Stimulated activated CD4-positive, alpha-beta T cell treated with anti-CD3 and anti-CD28 coated beads, TNF-alpha, amount 100 ng/mL, for 48 hours (primary cell): Measurements from ENCODE around the gene FAM174C.

Experiments
- DNase-seq, 3 donors: peaks; one replicate each; pipeline ENCODE4 v3.0.0-alpha.2; 2020; ENCODE audit warnings: low read depth in 3 of 3

The FAM174C gene

GRCh38 chr19:1272423-1273262 lies 2.7 kb upstream of the FAM174C start:
- DNase-seq = no peak

DNA sequence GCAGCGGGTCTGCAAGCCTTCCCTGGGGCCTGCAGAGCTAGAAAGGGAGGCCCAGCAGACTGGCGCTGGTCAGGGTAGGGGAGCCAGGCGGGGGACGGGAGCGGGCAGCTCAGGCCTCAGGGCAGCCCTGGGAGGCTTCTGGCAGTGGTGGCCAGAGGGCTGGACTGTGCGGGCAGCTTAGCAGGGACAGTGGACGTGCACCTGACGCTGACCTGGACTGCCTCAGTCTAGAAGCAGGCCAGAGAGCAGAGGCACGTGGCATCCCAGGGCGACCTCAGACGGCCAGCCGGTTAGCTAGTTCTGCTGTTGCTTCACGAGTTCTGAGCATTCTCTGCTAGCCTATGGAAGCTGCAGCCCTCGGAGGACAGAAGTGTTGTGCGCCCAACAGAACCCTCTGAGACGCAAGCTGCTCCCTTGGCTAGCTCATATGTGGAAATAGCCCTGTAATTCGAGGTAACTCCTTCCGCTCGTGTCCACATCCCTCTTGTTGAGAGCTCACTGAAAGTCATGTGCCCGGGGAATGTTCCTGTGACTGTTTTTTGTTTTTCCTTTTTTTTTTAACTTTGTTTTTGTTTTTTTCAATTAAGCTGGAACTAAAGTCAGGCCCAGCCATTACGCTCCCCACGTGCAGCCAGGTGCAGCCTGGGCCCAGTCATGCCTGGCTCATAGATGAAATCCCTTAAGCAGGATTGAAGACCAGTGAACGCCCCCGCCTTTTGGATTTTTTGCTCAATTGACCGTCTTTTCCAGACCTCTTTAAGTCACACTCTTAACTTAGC lies 1.9 kb upstream of the FAM174C start:
- DNase-seq = no peak

- no peak for DNase-seq
Observed at GRCh38 chr19:1274081-1274851, 1.1 kb upstream of the FAM174C start.

DNA sequence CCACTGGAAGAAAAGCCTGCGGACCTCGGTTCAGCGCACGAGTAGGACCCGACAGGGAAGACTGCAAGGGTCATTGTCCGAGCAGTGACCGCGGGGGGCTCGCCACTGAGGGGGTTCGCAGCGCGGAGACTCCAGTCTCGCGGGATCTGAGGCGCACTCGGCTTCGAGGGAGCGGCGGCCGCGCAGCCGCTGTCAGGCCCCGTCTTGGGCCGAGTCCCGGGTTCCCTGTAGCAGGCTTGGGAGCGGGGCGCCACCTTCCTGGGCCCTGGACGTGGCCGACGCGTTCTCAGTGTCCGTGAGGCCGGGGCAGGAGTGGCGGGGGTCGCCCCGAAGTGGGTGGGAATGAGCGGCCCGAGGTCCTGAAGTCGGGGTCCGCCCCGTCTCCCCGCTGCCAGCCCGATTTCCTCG lies 474 bp upstream of the FAM174C start:
- no peak for DNase-seq

GRCh38 chr19:1275976-1276627 lies 772 bp downstream of the FAM174C start:
- no peak for DNase-seq

DNA sequence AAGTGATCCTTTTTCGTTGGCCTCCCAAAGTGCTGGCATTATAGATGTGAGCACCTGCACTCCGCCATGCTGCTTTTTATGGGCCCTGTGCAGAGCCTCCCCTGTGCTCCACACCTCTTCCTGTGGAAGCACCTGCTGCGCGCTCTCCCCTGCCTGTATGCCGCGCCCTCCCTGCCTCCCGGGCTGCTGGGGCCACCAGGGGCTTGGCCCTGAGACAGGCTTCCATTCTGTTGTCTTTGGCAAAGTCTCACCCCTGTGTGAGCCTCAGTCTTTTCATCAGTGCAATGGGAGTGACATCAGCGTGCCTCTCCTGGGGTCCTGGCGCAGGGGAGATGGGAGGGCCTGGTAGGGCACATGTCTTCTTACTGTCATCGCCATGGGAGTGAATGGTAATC lies 1.3 kb downstream of the FAM174C start:
- DNase-seq = peak in 1 of 3 donors; percentile 33

DNA sequence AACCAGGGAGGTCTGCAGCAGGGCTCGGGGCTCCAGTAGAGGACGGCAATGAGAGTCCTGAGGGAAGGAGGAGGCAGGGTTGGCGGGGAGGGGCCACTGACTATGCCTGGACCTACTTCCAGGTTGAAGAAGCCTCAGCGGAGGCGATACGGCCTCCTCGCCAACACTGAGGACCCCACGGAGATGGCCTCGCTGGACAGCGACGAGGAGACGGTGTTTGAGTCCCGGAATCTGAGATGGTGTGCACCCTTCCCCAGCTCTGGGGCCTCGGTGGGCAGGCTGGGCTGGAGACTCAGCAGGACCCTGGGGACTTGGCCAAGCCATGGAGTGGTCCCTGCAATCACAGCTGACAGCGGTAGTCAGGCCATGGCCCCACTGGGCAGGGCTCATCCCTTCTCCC lies 1.7 kb downstream of the FAM174C start:
- no peak for DNase-seq

DNA sequence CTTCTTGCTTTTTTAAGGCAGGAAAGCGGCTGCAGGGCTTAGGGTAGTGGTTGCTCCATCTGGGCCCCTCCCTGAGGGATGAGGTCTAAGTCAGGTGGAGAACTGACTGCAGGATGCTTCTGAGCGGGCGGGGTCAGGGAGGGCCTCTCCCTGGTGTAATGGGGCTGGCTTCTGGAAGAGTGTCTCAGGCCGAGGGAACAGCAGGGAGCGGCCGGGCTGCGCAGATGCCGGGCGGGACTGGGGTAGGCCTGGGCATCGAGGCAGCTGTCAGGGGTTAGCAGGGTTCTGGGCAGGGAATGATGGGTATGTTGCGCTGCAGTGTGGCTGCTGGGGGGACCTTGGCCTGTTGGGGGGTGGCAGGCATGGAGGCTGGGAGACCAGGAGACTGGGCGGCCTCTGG lies 2.7 kb downstream of the FAM174C start:
- DNase-seq = no peak

GRCh38 chr19:1278713-1279660 lies 3.7 kb downstream of the FAM174C start:
- no peak for DNase-seq

GRCh38 chr19:1279782-1280341 lies 4.5 kb downstream of the FAM174C start:
- peak; percentile 63 to 73 (median 65) for DNase-seq

GRCh38 chr19:1280636-1281568 lies 5.6 kb downstream of the FAM174C start:
- no peak for DNase-seq

DNA sequence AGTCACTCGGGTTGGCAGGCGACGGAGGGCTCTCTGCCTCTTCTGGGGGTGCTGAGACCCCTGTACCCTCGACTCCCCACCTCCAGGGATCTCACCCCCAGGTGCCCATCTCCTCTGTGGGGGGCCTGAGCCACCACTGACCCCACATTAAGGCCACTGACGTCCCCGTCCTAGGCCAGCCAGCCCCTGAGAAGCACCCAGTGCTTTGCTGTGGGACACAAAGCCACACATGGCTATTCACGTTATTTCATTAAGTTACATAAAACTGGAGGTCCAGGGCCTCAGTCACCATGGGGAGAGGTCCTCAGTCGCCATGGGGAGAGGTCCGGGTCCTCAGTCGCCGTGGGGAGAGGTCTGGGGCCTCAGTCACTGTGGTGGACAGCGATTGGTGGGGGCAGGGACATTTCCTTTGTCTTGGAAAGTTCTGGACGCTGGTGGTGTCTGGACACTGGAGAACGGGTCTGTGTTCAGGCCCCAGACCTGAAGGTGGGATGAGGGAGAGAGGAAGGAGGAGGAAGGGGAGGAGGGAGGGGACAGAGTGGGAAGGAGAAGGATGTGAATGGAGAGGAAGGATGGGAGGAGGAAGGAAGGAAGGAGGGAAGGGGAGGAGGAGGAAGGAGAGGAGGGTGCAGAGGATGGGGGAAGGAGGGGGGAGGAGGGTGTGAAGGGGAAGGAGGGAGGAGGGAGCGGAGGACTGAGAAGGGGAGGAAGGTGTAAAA lies 6.4 kb downstream of the FAM174C start:
- no peak for DNase-seq

GRCh38 chr19:1282588-1283206 lies 7.4 kb downstream of the FAM174C start:
- DNase-seq = no peak

DNA sequence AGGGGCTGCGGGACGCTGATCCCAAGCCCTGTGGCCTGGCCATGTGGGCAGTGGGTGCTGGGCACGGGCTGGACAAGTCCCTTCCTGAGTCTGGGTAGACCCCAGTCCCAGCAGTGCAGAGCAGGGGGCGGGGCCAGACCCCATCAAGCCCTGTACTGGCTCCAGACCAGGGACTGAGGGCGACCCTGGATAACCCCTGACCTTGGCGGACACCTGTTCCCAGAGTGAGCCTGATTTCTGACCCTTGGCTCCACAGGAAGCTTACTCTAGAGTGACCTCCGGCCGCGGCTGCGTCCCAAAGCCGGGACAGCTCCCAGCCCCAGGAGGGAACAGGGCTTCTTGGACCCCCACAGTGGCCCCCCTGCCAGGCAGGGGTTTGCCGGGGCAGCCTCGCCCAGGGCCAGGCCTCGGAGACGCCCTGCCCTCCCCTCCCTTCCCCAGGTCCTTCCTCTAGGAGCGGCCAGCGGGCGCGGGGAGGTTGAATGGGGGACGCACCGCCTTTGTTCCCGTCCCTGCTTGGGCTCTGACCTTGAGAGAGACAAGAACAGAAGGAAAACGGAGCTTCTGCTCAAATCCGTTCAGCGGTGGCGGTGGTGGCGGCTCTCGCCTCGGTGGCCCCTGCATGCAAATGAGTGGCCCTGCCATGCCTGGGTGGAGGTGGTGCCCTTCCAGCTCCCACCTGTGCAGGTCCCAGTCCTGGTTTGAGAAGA lies 8.0 kb downstream of the FAM174C start:
- DNase-seq = no peak

DNA sequence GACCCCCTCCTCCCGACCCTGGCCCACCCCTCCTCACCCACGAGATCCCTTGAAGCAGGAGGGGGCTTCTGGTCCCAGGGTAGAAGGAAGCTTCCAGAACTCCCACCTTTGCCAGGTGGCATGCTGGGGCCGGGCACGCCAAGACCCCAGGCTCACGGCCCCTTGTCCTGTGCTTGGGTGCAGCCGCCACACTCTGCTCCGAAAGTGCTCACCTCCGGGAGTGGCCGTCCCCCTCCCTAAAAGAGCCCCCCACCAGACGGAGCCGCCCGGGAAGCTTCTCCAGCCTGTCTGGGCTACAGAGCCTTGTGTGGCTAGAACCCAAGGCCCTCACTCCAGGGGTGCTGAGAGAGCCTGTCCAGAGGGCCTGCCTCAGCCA lies 8.6 kb downstream of the FAM174C start:
- no peak for DNase-seq

DNA sequence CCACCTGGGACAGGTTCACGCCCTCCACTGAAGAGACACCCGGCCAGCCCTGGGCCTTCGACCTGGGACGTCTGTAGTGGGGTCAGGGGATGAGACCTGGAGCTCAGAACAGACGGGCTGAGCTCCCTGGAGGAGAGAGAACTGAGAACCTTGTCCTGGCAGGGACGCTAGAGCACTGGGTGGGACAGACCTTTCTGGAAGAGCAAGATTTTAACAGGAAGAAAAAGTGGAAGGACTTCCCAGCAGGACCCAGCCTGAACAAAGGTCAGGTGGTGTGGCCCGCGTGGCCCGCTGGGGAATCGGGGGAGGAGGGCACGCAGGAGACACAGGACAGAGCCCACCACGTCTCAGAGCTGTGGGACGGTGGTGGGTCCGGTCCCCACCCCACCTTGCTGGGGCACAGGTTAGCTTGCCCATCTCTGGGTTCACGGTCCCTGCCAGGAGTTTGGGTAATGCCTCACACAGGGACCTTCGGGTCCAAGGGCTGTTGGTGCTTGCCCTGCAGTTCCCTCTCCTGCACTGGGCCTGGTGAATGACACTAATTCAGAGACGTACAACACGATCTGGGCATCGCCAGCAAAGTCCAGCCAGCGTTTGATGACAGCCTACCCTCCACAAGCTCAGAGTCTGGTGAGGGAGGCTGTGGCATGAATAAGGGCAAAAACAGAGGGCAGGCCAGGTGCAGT lies 9.1 kb downstream of the FAM174C start:
- DNase-seq = no peak
